CD14-positive monocyte (primary cell): ENCODE measurements around the gene ARID2. TPM values are rescaled to one million over a fixed set of nuclear protein-coding genes. Genes with fewer than 3 reads are reported as not detected.
A peak's percentile ranks its signal among the peaks of the same experiment; 100 is the strongest.

Source experiments
- DNase-seq, 3 donors: peaks; one replicate each; pipeline ENCODE4 v3.0.0-alpha.2; 2011 to 2022
- H2AFZ ChIP-seq: 2 replicates; pipeline ENCODE4 v1.6.0; 2012; ENCODE audit warnings: mild to moderate bottlenecking, low read depth, low read length, inconsistent platforms; ENCODE audit not compliant: insufficient read depth, poor library complexity, severe bottlenecking
- H3K27ac ChIP-seq, 2 donors: 1 replicate in 1 of 2; 2 replicates in 1 of 2; pipeline ENCODE4 v1.5.1; 2012 to 2013; ENCODE audit warnings: low read length in 2 of 2, control low read depth in 1 of 2, inconsistent platforms in 1 of 2, low read depth in 1 of 2, mild to moderate bottlenecking in 1 of 2
- H3K27me3 ChIP-seq, 2 donors: one replicate each; pipeline versions ENCODE4 v1.6.0 to v1.6.1; 2011 to 2013; ENCODE audit warnings: low read length in 2 of 2; ENCODE audit not compliant: control insufficient read depth in 2 of 2, insufficient read depth in 2 of 2
- H3K36me3 ChIP-seq, 2 donors: replicated peaks in 1 of 2; 1 replicate in 1 of 2; 2 replicates in 1 of 2; pipeline versions ENCODE4 v1.5.1 to v1.6.1; 2012 to 2013; ENCODE audit warnings: low read length in 2 of 2, control low read depth in 1 of 2, inconsistent platforms in 1 of 2, mild to moderate bottlenecking in 1 of 2; ENCODE audit not compliant: insufficient read depth in 2 of 2, control insufficient read depth in 1 of 2
- H3K4me1 ChIP-seq, 2 donors: 1 replicate in 1 of 2; 2 replicates in 1 of 2; pipeline versions ENCODE4 v1.5.1 to v1.6.1; 2012 to 2013; ENCODE audit warnings: low read length in 2 of 2, control low read depth in 1 of 2, inconsistent platforms in 1 of 2, mild to moderate bottlenecking in 1 of 2, moderate library complexity in 1 of 2; ENCODE audit not compliant: insufficient read depth in 2 of 2, control insufficient read depth in 1 of 2
- H3K4me2 ChIP-seq: replicated peaks from 2 replicates; pipeline ENCODE3; 2012; ENCODE audit warnings: low read length, moderate library complexity, mild to moderate bottlenecking; ENCODE audit not compliant: poor library complexity, severe bottlenecking; ENCODE audit errors: extremely low read depth
- H3K4me3 ChIP-seq, 3 experiments: fragments of 200-600 bp in 1 of 3; sonication (generic) in 1 of 3; replicated peaks in 1 of 3; 1 replicate in 2 of 3; 2 replicates in 1 of 3; pipeline ENCODE4 v1.5.1; 2011 to 2013; ENCODE audit warnings: low read length in 3 of 3, mild to moderate bottlenecking in 3 of 3, control low read depth in 2 of 3, low read depth in 2 of 3, inconsistent platforms in 1 of 3, moderate library complexity in 1 of 3
- H3K79me2 ChIP-seq: 2 replicates; pipeline ENCODE4 v1.6.0; 2012; ENCODE audit warnings: mild to moderate bottlenecking, control low read depth, inconsistent platforms, low read length, moderate library complexity; ENCODE audit not compliant: insufficient read depth
- H3K9ac ChIP-seq: 2 replicates; pipeline ENCODE4 v1.6.0; 2017; ENCODE audit warnings: low read length, mild to moderate bottlenecking; ENCODE audit not compliant: insufficient read depth, poor library complexity, severe bottlenecking
- H3K9me3 ChIP-seq, 2 donors: replicated peaks in 1 of 2; 1 replicate in 1 of 2; 2 replicates in 1 of 2; pipeline versions ENCODE4 v1.5.1 to v1.6.1; 2012 to 2013; ENCODE audit warnings: low read length in 2 of 2, control low read depth in 1 of 2; ENCODE audit not compliant: control insufficient read depth in 1 of 2, insufficient read depth in 1 of 2
- H4K20me1 ChIP-seq: 2 replicates; pipeline ENCODE4 v1.6.0; 2012; ENCODE audit warnings: mild to moderate bottlenecking, low read length, control low read depth, moderate library complexity; ENCODE audit not compliant: insufficient read depth
- H3K27ac Mint-ChIP-seq, 7 donors: one replicate each; pipeline ENCODE4 v1.8.0; 2020; ENCODE audit warnings: mild to moderate bottlenecking in 7 of 7, mixed read lengths in 7 of 7, moderate library complexity in 6 of 7, inconsistent platforms in 2 of 7
- H3K27me3 Mint-ChIP-seq, 3 donors: one replicate each; pipeline ENCODE4 v1.8.0; 2021 to 2022; ENCODE audit warnings: low read depth in 3 of 3, mild to moderate bottlenecking in 3 of 3, mixed read lengths in 3 of 3, moderate library complexity in 3 of 3, inconsistent platforms in 1 of 3
- H3K36me3 Mint-ChIP-seq, 2 donors: one replicate each; pipeline ENCODE4 v1.8.0; 2020; ENCODE audit warnings: mixed read lengths in 2 of 2, inconsistent platforms in 1 of 2, mild to moderate bottlenecking in 1 of 2
- H3K4me1 Mint-ChIP-seq: one replicate; pipeline ENCODE4 v1.8.0; 2020; ENCODE audit warnings: mild to moderate bottlenecking, mixed read lengths
- H3K4me3 Mint-ChIP-seq, 2 donors: one replicate each; pipeline ENCODE4 v1.8.0; 2020; ENCODE audit warnings: mild to moderate bottlenecking in 2 of 2, mixed read lengths in 2 of 2, moderate library complexity in 1 of 2
- H3K9me3 Mint-ChIP-seq, 7 donors: one replicate each; pipeline ENCODE4 v1.8.0; 2020 to 2022; ENCODE audit warnings: mixed read lengths in 7 of 7, mild to moderate bottlenecking in 6 of 7, moderate library complexity in 6 of 7, inconsistent platforms in 2 of 7
- CTCF ChIP-seq: fragments of 200-600 bp; IDR thresholded peaks from one replicate; pipeline ENCODE4 v1.8.0; 2022; ENCODE audit warnings: antibody characterized with exemption, mild to moderate bottlenecking
- WGBS: methylation state at CpG from one replicate; pipeline ENCODE4 v1.1.5; 2013; ENCODE audit warnings: missing lambda C conversion rate; ENCODE audit not compliant: insufficient coverage; 5-methylcytosine and 5-hydroxymethylcytosine counted together
- intact Hi-C, 2 donors: fragments of 100-400 bp; cut with micrococcal nuclease; formaldehyde crosslinking; loops; one replicate each; pipeline versions ENCODE4 v1.15.0 to v1.15.1; 2023
- polyA plus RNA-seq, 3 donors: library from polyadenylated mRNA; depleted of rRNA in 1 of 3; unstranded in 2 of 3; stranded (reverse) in 1 of 3; fragments of 300-500 nt in 2 of 3; fragments of >200 nt in 1 of 3; fragmentation: Illumina TruSeq in 2 of 3; gene quantifications; 1 replicate in 2 of 3; 2 replicates in 1 of 3; pipeline ENCODE4 v1.2.3, GENCODE V29; 2012 to 2021

ARID2 gene
- polyA plus RNA-seq, 3 donors = 3.0 to 8.0 (median 4.7) TPM

DNA sequence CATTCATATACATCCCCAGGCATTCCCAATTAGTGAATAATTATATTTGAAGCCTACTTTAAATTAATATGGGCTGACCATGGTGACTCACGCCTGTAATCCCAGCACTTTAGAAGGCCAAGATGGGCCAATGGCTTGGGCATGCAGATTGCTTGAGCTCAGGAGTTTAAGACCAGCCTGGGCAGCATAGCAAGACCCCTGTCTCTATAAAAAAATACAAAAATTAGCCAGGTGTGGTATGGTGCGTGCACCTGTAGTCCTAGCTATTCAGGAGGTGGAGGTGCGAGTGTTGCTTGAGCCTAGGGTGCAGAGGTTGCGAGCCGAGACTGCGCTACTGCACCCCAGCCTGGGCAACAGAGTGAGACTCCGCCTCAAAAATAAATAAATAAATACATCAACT lies 7.6 kb upstream of the ARID2 start:
- peaks cover 9 to 31% of the 10 kb centered on the region in 2 donors for H3K4me1 ChIP-seq
- Mint-ChIP-seq H3K9me3 (peaks cover 0 to 2% (median 0%) of the 10 kb centered on the region in 7 donors), H3K4me3 (no peak overlapping the region), H3K27ac (no peak overlapping the region), H3K36me3 (peaks cover 0 to 7% of the 10 kb centered on the region in 2 donors), H3K4me1 (peaks cover 51% of the 10 kb centered on the region), H3K27me3 (no peaks in the 10 kb centered on the region)
- intact Hi-C loops = loop anchor here in 1 of 2 donors (10.0 kb wide), 2 partner anchors 177 to 507 kb away; partner anchors contain the start of gene ANO6
- no peak overlapping the region for H3K4me2 ChIP-seq
- no peak for TF ChIP-seq CTCF
- H3K27me3 ChIP-seq = no peaks in the 10 kb centered on the region
- peaks cover 67% of the 10 kb centered on the region for H3K79me2 ChIP-seq
- WGBS = no CpG with 5 or more reads among the region's 7 CpGs
- H3K9me3 ChIP-seq = no peaks in the 10 kb centered on the region
- H2AFZ ChIP-seq = no peak overlapping the region
- H3K36me3 ChIP-seq = no peaks in the 10 kb centered on the region
- no peak for DNase-seq
- no peak overlapping the region for H3K4me3 ChIP-seq
- H4K20me1 ChIP-seq = peaks cover 34% of the 10 kb centered on the region
- H3K9ac ChIP-seq = no peak overlapping the region
- no peak overlapping the region for H3K27ac ChIP-seq

DNA sequence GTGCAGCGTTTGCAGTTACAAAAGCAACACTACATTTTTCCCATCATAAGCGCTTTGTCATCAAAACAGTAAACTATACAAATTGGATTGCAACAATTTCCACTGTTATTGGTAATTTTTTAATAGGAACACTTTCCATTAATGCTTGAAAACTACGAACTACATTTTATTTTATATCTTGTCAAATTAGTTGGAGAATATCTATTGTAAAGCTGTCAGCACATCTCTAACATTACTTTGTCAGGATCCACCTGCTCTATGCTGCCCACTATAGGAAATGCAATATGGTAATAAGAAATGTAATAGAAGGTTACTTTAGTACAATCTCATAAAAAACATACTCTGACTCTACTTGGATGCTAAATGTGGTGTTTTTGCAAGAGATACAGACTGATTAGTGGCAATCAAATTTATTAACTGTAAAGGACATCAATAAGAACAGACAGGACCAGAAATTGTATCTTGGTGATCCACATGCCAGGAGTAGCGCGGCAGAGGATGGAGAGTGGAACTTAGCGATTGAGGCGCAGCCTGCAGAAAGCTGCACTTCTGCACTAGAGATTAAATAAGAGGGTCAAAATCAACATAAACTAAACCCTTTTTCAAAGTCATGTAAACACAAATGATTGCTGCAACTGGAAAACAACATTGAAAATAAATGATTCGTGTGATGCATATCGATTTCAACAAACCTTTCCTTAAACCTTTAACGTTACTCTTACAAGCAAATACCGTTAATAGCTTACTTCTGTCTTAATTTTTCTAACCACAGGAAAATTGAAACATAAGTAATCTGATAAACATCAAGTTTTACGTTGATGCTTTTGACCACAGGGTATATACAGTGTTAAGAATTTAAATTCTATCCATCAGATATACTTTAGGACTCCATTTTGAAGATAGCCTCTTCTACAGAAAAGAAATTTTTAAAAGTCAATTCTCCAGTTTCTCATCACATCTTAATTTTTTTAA lies 3.6 kb upstream of the ARID2 start:
- peaks cover 66% of the 10 kb centered on the region for H3K79me2 ChIP-seq
- peak overlapping the region; percentile 97 for H3K9ac ChIP-seq
- peak; percentile 79 for TF ChIP-seq CTCF
- H3K4me2 ChIP-seq = peak overlapping the region; percentile 91
- DNase-seq = peak in 2 of 3 donors; percentile 26 to 49
- H3K36me3 Mint-ChIP-seq = no peaks in the 10 kb centered on the region
- H3K4me3 ChIP-seq = peak overlapping the region; percentile 65 to 98 (median 73)
- no peaks in the 10 kb centered on the region for H3K9me3 ChIP-seq
- intact Hi-C loops = loop anchor here in 1 of 2 donors (5.0 to 10.0 kb wide), 3 partner anchors 181 to 511 kb away; partner anchors contain the start of genes ANO6 and SCAF11
- H4K20me1 ChIP-seq = peaks cover 16% of the 10 kb centered on the region
- H3K27ac ChIP-seq = peak overlapping the region; percentile 95 to 98
- no peaks in the 10 kb centered on the region for H3K36me3 ChIP-seq
- peak overlapping the region; percentile 98 to 99 for H3K4me3 Mint-ChIP-seq
- peak overlapping the region; percentile 94 for H2AFZ ChIP-seq
- no peaks in the 10 kb centered on the region for H3K27me3 ChIP-seq
- H3K27ac Mint-ChIP-seq = peak overlapping the region; percentile 98 to 99 (median 98)
- H3K27me3 Mint-ChIP-seq = no peaks in the 10 kb centered on the region
- no CpG with 5 or more reads among the region's 12 CpGs for WGBS
- peaks cover 0 to 4% (median 0%) of the 10 kb centered on the region in 7 donors for H3K9me3 Mint-ChIP-seq
- peaks cover 40% of the 10 kb centered on the region for H3K4me1 Mint-ChIP-seq
- peaks cover 18 to 40% of the 10 kb centered on the region in 2 donors for H3K4me1 ChIP-seq
